GM12873 (cell line): ENCODE data around the gene SYNGAP1.

Source experiments
- TF ChIP-seq, protein P1 (sequence below): IDR thresholded peaks from 2 replicates; pipeline ENCODE4 v1.5.1; 2012; ENCODE audit warnings: low read depth, mild to moderate bottlenecking, moderate library complexity, low read length, control low read depth; ENCODE audit not compliant: insufficient read depth; ENCODE audit errors: missing control alignments

Gene SYNGAP1

DNA sequence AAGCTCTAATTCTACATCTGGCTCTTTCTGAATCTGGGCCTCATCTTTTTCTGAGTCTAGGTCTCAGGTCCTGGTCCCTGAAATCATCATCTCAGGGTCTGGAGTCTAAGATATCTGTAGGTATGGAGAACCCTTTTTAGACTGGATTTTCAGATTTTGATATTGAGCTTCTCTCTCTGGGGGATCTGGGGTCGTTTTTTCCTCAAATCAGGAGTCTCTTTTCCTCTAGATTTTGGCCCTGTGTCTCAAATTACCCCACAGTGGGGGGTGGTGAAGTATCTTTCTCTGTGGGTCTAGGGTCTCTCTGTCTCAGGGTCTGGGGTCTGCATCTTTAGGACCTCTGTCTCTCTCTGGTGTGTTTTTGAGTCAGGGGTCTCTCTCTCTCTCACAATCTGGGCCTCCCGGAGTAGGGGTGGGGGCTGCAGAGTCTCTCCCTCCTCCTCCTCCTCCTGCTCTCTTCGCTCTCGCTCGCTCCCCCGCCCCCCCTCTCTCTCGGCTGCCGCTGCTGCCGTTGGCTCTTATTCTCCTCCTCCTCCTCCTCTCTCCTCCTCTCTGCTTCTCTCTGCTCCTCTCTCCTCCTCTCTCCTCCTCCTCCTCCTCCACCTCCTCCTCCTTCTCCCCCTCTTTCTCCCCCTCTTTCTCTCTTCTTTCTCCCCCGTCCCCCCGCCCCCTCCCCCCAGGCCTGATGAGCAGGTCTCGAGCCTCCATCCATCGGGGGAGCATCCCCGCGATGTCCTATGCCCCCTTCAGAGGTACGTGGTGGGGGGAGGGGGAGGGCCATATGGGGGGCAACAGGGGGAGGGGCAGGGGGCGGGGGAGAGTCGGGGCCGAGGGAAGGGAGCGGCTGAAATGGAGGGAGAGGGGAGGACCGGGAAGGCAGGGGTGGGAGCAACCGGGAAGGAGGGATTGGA is at the start of gene SYNGAP1:
Gene SYNGAP1, plus strand, starts transcription at position 486 of the 911 bp plus-strand sequence. Its CDS starts 200 bp downstream, at position 686.
- TF ChIP-seq, protein P1, sequence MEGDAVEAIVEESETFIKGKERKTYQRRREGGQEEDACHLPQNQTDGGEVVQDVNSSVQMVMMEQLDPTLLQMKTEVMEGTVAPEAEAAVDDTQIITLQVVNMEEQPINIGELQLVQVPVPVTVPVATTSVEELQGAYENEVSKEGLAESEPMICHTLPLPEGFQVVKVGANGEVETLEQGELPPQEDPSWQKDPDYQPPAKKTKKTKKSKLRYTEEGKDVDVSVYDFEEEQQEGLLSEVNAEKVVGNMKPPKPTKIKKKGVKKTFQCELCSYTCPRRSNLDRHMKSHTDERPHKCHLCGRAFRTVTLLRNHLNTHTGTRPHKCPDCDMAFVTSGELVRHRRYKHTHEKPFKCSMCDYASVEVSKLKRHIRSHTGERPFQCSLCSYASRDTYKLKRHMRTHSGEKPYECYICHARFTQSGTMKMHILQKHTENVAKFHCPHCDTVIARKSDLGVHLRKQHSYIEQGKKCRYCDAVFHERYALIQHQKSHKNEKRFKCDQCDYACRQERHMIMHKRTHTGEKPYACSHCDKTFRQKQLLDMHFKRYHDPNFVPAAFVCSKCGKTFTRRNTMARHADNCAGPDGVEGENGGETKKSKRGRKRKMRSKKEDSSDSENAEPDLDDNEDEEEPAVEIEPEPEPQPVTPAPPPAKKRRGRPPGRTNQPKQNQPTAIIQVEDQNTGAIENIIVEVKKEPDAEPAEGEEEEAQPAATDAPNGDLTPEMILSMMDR: no peak

DNA sequence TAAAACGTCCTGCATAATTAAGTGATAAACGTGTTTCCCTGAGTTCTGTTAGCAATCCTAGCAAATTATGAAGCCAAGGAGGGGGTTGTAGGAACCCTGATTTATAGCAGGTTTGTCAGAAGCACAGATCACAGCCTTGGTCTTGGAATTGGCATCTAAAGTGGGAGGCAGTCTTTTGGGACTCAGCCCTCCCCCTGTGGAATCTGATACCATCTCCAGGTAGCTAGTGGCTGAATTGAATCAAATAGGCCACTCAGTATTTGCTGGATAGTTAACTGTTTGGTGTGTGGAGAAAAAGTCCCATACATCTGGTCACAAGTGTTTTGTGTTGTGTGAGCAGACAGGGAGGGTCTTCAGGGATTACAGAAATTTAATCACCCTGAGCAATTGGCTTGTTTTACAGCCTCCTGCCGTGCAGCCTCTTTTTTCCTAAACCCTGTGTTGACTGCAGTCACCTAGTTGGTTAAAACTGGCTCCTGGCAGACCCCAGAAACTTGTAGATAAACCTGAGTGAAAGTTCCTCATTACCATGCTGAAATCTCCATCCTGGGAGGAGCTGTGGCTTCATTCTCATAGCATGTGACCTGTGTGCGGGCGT is 47.2 kb upstream of the SYNGAP1 start:
- TF ChIP-seq, protein P1: no peak

DNA sequence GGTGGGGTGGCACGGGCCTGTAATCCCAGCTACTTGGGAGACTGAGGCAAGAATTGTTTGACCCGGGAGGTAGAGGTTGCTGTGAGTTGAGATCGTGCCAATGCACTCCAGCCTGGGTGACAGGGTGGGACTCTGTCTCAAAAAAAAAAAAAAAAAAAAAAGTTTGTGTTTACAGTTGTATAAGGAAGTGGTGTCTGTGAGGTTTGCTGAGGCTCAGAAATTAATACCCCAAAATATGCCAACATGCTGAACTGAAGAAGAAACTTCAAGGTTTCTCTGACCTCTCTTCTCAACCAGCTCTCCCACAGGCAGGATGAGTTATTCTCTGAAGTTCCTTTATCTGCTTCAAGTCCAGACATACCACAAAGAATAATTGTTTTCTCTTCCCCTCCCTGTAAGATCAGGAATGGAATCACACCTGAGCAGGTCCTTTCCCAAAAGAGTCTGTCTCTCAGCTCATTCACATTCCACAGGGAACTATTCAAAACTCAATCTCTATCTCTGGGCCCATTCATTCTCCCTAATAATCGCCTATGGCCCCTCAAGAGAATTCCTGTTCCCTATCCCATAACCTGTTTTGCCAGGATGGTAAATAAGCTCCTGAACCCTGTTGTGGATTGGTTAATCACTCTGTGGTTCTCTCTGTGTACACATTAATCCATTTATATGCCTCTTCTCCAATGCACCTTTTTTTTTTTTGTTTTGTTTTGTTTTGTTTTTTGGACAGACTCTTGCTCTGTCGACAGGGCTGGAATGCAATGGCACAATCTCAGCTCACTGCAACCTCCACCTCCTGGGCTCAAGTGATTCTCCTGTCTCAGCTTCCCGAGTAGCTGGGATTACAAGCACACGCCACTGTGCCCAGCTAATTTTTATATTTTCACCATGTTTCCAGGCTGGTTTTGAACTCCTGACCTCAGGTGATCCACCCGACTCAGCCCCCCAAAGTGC is 45.6 kb upstream of the SYNGAP1 start:
- TF ChIP-seq, protein P1: no peak

DNA sequence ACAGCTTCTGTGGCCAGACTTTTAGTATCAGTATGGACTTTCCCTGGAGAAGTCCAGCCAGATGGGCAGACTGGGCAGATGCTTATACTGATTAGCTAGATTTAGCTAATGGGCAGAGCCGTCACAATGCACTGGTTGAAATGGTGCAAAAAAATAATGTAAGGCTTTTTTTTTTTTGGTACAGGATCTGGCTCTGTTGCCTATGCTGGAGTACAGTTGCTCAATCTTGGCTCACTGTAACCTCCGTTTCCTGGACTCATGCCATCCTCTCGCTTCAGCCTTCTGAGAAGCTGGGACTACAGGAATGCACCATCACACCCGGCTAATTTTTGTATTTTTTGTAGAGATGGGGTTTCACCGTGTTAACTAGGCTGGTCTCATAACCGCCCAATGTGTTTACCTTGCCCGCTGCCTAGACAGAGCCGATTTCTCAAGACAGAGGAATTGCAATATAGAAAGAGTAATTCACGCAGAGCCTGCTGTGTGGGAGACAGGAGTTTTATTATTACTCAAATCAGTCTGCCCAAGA is 44.7 kb upstream of the SYNGAP1 start:
- TF ChIP-seq, protein P1: no peak

DNA sequence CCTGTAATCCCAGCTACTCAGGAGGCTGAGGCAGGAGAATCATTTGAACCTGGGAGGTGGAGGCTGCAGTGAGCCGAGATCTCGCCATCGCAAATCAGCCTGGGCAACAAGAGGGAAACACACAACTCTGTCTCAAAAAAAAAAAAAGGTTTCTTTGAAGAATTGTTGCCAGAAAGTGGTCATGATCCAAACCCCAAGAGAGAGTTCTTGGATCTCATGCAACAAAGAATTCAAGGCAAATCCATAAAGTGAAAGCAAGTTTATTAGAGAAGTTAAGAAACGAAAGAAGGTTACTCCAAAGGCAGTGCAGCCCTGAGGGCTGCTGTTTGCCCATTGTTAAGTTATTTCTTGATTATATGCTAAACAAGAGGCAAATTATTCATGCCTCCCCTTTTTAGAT is 42.7 kb upstream of the SYNGAP1 start:
- TF ChIP-seq, protein P1: no peak

DNA sequence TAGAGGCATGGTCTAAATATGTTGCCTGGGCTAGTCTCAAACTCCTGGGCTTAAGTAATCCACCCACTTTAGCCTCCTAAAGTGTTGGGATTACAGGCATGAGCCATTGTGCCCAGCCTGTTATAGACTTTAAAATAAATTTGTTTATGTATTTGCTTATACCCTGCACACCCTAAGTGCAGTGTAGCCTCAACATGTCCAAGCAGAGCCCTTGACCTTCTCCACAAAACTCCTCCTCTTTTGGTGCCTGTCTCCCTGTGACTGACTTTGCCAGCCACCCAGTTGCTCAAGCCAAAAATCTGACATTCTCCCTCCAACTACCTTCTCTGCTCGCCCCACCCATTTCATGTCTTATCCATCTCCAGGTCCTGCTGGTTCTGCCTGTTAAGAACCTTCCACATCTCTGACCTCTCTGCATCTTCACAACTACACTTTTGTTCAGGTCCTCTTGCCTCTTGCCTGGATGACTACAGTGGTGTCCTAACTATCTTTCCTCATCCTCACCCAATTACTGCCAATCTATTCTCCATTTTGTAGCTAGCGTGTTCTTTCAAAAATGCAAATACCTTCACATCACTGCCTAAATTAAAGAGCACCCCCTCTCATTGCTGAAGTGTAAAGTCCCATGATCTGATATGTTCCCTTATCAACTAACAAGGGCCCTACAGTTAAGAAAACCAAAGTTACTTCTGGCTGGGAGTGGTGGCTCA is 39.4 kb upstream of the SYNGAP1 start:
- TF ChIP-seq, protein P1: no peak
